Ishikawa (cell line): ENCODE measurements around the gene MAPK1IP1L.

Experiments used
- CEBPB ChIP-seq: IDR thresholded peaks from 2 replicates; pipeline ENCODE4 v1.6.1; 2012
- CREB1 ChIP-seq: IDR thresholded peaks from 2 replicates; pipeline ENCODE4 v1.6.1; 2012; ENCODE audit warnings: low read depth
- EGR1 ChIP-seq: IDR thresholded peaks from 2 replicates; pipeline ENCODE4 v1.6.1; 2012
- EP300 ChIP-seq: IDR thresholded peaks from 2 replicates; pipeline ENCODE4 v1.6.1; 2012; ENCODE audit warnings: borderline replicate concordance
- FOXM1 ChIP-seq: IDR thresholded peaks from 2 replicates; pipeline ENCODE4 v1.6.1; 2012; ENCODE audit warnings: low read depth, borderline replicate concordance
- MAX ChIP-seq: IDR thresholded peaks from 2 replicates; pipeline ENCODE4 v1.6.1; 2012
- NFIC ChIP-seq: IDR thresholded peaks from 2 replicates; pipeline ENCODE4 v1.6.1; 2012
- RAD21 ChIP-seq: IDR thresholded peaks from 2 replicates; pipeline ENCODE4 v1.6.1; 2012; ENCODE audit warnings: low read depth
- REST ChIP-seq: IDR thresholded peaks from 2 replicates; pipeline ENCODE4 v1.6.1; 2012; ENCODE audit warnings: low read depth, mild to moderate bottlenecking
- TAF1 ChIP-seq: IDR thresholded peaks from 2 replicates; pipeline ENCODE4 v1.6.1; 2012; ENCODE audit warnings: low read depth, mild to moderate bottlenecking
- TCF12 ChIP-seq: IDR thresholded peaks from 2 replicates; pipeline ENCODE4 v1.6.1; 2012; ENCODE audit warnings: low read depth
- TEAD4 ChIP-seq: IDR thresholded peaks from 2 replicates; pipeline ENCODE4 v1.6.1; 2012
- USF1 ChIP-seq: IDR thresholded peaks from 2 replicates; pipeline ENCODE4 v1.6.1; 2012
- YY1 ChIP-seq: IDR thresholded peaks from 2 replicates; pipeline ENCODE4 v1.6.1; 2012; ENCODE audit warnings: low read depth

- no peak for TF ChIP-seq EP300
- TF ChIP-seq FOXM1, result no peak
- TF ChIP-seq REST, result no peak
- TF ChIP-seq YY1, result no peak
- TF ChIP-seq CEBPB, result no peak
- no peak for TF ChIP-seq MAX
- TF ChIP-seq TAF1, result no peak
- TF ChIP-seq EGR1, result no peak
- TF ChIP-seq CREB1, result no peak
- no peak for TF ChIP-seq NFIC
- TF ChIP-seq TEAD4, result no peak
- no peak for TF ChIP-seq RAD21
- no peak for TF ChIP-seq TCF12
- no peak for TF ChIP-seq USF1
Observed at GRCh38 chr14:55115861-55116245, 64.4 kb downstream of the MAPK1IP1L start.
